ENCODE measurements around the gene RFC2. TPM values are rescaled to one million over a fixed set of nuclear protein-coding genes. Genes with fewer than 3 reads are reported as not detected.

Gene RFC2
- total RNA-seq, 1 donor from 2014 or later = 37.7 TPM

- Histone ChIP-seq H3K36me3 (peaks cover 74 to 90% of the 10 kb centered on the region in 2 donors), H3K9me3 (no peaks in the 10 kb centered on the region), H3K4me3 (no peak overlapping the region), H3K27ac (no peak overlapping the region), H3K4me1 (peaks cover 0 to 4% of the 10 kb centered on the region in 2 donors), H3K27me3 (no peaks in the 10 kb centered on the region)
- intact Hi-C loops (cut with DNase I) = no loop called here
- no peak for DNase-seq (ENCODE audit: low spot score in 2 of 2)
- TF ChIP-seq CTCF (IDR thresholded peaks at IDR 0.05) = no peak
Measured at GRCh38 chr7:74193054-74193453, 61.1 kb downstream of the RFC2 start.

GRCh38 chr7:74191231-74191630, 63.0 kb downstream of the RFC2 start:
- Histone ChIP-seq H3K4me1 (peaks cover 0 to 16% of the 10 kb centered on the region in 2 donors), H3K27me3 (no peaks in the 10 kb centered on the region), H3K4me3 (no peak overlapping the region), H3K36me3 (peaks cover 79 to 81% of the 10 kb centered on the region in 2 donors), H3K9me3 (no peaks in the 10 kb centered on the region), H3K27ac (no peak overlapping the region)
- TF ChIP-seq CTCF (IDR thresholded peaks at IDR 0.05) = no peak
- intact Hi-C loops (cut with DNase I) = no loop called here
- no peak for DNase-seq (ENCODE audit: low spot score in 2 of 2)

- Histone ChIP-seq H3K9me3 (no peaks in the 10 kb centered on the region), H3K27me3 (no peaks in the 10 kb centered on the region), H3K4me1 (peaks cover 0 to 26% of the 10 kb centered on the region in 2 donors), H3K4me3 (no peak overlapping the region), H3K36me3 (peaks cover 72 to 74% of the 10 kb centered on the region in 2 donors), H3K27ac (no peak overlapping the region)
- intact Hi-C loops (cut with DNase I) = no loop called here
- DNase-seq (ENCODE audit: low spot score in 2 of 2) = no peak
- no peak for TF ChIP-seq CTCF (IDR thresholded peaks at IDR 0.05)
Measured at GRCh38 chr7:74190259-74190658, 63.9 kb downstream of the RFC2 start.

- intact Hi-C loops (cut with DNase I) = no loop called here
- H3K27me3 ChIP-seq = no peaks in the 10 kb centered on the region
- DNase-seq (ENCODE audit: low spot score in 2 of 2) = no peak
- no peak overlapping the region for H3K27ac ChIP-seq
- H3K36me3 ChIP-seq = peaks cover 51 to 53% of the 10 kb centered on the region in 2 donors
- H3K4me3 ChIP-seq = no peak overlapping the region
- TF ChIP-seq CTCF (IDR thresholded peaks at IDR 0.05) = no peak
- no peaks in the 10 kb centered on the region for H3K9me3 ChIP-seq
- H3K4me1 ChIP-seq = peaks cover 0 to 43% of the 10 kb centered on the region in 2 donors
Measured at GRCh38 chr7:74187915-74188675, 66.1 kb downstream of the RFC2 start.

GRCh38 chr7:74185636-74186035, 68.6 kb downstream of the RFC2 start:
- peak overlapping the region in 1 of 2 donors; percentile 8 for H3K4me3 ChIP-seq
- H3K4me1 ChIP-seq = peaks cover 0 to 57% of the 10 kb centered on the region in 2 donors
- H3K27me3 ChIP-seq = no peaks in the 10 kb centered on the region
- intact Hi-C loops (cut with DNase I) = no loop called here
- no peak for DNase-seq (ENCODE audit: low spot score in 2 of 2)
- TF ChIP-seq CTCF (IDR thresholded peaks at IDR 0.05) = no peak
- peak overlapping the region in 1 of 2 donors; percentile 14 for H3K27ac ChIP-seq
- H3K9me3 ChIP-seq = no peaks in the 10 kb centered on the region
- H3K36me3 ChIP-seq = peaks cover 35 to 38% of the 10 kb centered on the region in 2 donors

Data from ascending aorta (tissue), 2 donors.